OCI-LY7 (cell line): ENCODE data around the gene XAF1. TPM values are rescaled to one million over a fixed set of nuclear protein-coding genes. Genes with fewer than 3 reads are reported as not detected.
A peak's percentile ranks its signal among the peaks of the same experiment; 100 is the strongest.

Experiments used
- BruUV-seq: library from RNA; stranded (reverse); fragments of 400-500 nt; replicated peaks from 2 replicates; lab custom pipeline; 2021; lab: Mats Ljungman, UMichigan
- CTCF ChIA-PET: fragments of 300-600 bp; sonication (Branson Sonifier 250); formaldehyde crosslinking; loops from one replicate; lab custom pipeline; 2022; ENCODE audit warnings: antibody characterized with exemption; ENCODE audit not compliant: unreplicated experiment; lab: Charles Lee
- POLR2A ChIA-PET: fragments of 300-600 bp; sonication (Branson Sonifier 250); formaldehyde crosslinking; loops from one replicate; lab custom pipeline; 2022; ENCODE audit warnings: antibody characterized with exemption; lab: Charles Lee
- DNase-seq: peaks from one replicate; pipeline ENCODE4 v3.0.0-alpha.2; 2015; ENCODE audit warnings: low spot score
- H2AFZ ChIP-seq: fragments of 200-600 bp; sonication (generic), shearing (Covaris generic); 2 replicates; pipeline ENCODE4 v1.6.1; 2014; ENCODE audit warnings: mild to moderate bottlenecking, antibody characterized with exemption, low read length, moderate library complexity
- H3K27ac ChIP-seq: fragments of 200-600 bp; sonication (generic); 2 replicates; pipeline ENCODE4 v1.5.1; 2014; ENCODE audit warnings: mixed run types, low read depth, mild to moderate bottlenecking, moderate library complexity, low read length, inconsistent platforms; ENCODE audit not compliant: poor library complexity, severe bottlenecking
- H3K36me3 ChIP-seq: fragments of 200-600 bp; sonication (generic); 2 replicates; pipeline ENCODE4 v1.6.1; 2014; ENCODE audit warnings: mild to moderate bottlenecking, antibody characterized with exemption, low read length, moderate library complexity, mixed read lengths; ENCODE audit not compliant: insufficient read depth
- H3K4me1 ChIP-seq: fragments of 200-600 bp; sonication (generic); 2 replicates; pipeline ENCODE4 v1.5.1; 2014; ENCODE audit warnings: mild to moderate bottlenecking, low read length; ENCODE audit not compliant: insufficient read depth, poor library complexity, severe bottlenecking
- H3K4me2 ChIP-seq: fragments of 200-600 bp; sonication (generic); 2 replicates; pipeline ENCODE4 v1.6.1; 2014; ENCODE audit warnings: mild to moderate bottlenecking, low read length
- H3K4me3 ChIP-seq: fragments of 200-600 bp; sonication (generic); 2 replicates; pipeline ENCODE4 v1.5.1; 2014; ENCODE audit warnings: mild to moderate bottlenecking, low read depth, low read length; ENCODE audit not compliant: poor library complexity, severe bottlenecking
- H3K79me2 ChIP-seq: fragments of 200-600 bp; sonication (generic); 2 replicates; pipeline ENCODE4 v1.6.1; 2016; ENCODE audit warnings: low read depth, mild to moderate bottlenecking, low read length, moderate library complexity, mixed read lengths; ENCODE audit not compliant: insufficient read depth
- H3K9me2 ChIP-seq: fragments of 200-600 bp; sonication (generic); 2 replicates; pipeline ENCODE4 v1.6.1; 2016; ENCODE audit warnings: mild to moderate bottlenecking, low read length, mixed read lengths; ENCODE audit not compliant: insufficient read depth
- H3K9me3 ChIP-seq: fragments of 200-600 bp; sonication (generic); 2 replicates; pipeline ENCODE4 v1.6.1; 2014; ENCODE audit warnings: mild to moderate bottlenecking, mixed run types, low read length, mixed read lengths
- H4K20me1 ChIP-seq: fragments of 200-600 bp; sonication (generic); 2 replicates; pipeline ENCODE4 v1.6.1; 2014; ENCODE audit warnings: mild to moderate bottlenecking, antibody characterized with exemption, low read length, moderate library complexity, mixed read lengths; ENCODE audit not compliant: insufficient read depth
- CTCF ChIP-seq: fragments of 200-600 bp; sonication (generic); conservative IDR thresholded peaks from 2 replicates; pipeline ENCODE4 v1.5.1; 2014; ENCODE audit warnings: mild to moderate bottlenecking, antibody characterized with exemption, low read length, moderate library complexity, mixed read lengths
- EZH2phosphoT487 ChIP-seq: fragments of 200-600 bp; sonication (generic); IDR thresholded peaks from 2 replicates; pipeline ENCODE4 v1.6.1; 2018; ENCODE audit warnings: low read depth, borderline replicate concordance, mild to moderate bottlenecking, mixed run types, antibody characterized with exemption, low read length, moderate library complexity, mixed read lengths
- intact Hi-C: fragments of 100-400 bp; cut with micrococcal nuclease; formaldehyde crosslinking; loops from one replicate; pipeline ENCODE4 v1.10.0; 2022; ENCODE audit not compliant: unreplicated experiment
- total RNA-seq, 2 experiments: library from RNA; depleted of rRNA in 1 of 2; stranded (reverse); fragments of >200 nt in 1 of 2; shearing (Covaris generic) in 1 of 2; gene quantifications; 2 replicates each; pipeline ENCODE4 v1.2.3, GENCODE V29; 2014 to 2022

Gene XAF1
- total RNA-seq, 2 experiments from 2014 or later, result 0.38 to 0.46 TPM

GRCh38 chr17:6749519-6749918, 6.3 kb upstream of the XAF1 start:
- Histone ChIP-seq H3K9me3 (no peaks in the 10 kb centered on the region), H3K4me1 (peaks cover 6% of the 10 kb centered on the region), H3K36me3 (no peaks in the 10 kb centered on the region), H3K9me2 (no peaks in the 10 kb centered on the region), H4K20me1 (no peaks in the 10 kb centered on the region), H3K4me3 (no peak overlapping the region), H2AFZ (no peak overlapping the region), H3K4me2 (no peak overlapping the region), H3K79me2 (no peaks in the 10 kb centered on the region), H3K27ac (no peak overlapping the region)
- ChIA-PET CTCF (no interaction called here), POLR2A (interaction anchor here (1.1 kb wide), 1 partner anchor 15 kb away, joined by 3 read pairs; no protein-coding TSS in a partner anchor)
- peak; percentile 16 for DNase-seq
- BruUV-seq, result no TSS peak
- intact Hi-C loops, result no loop called here
- TF ChIP-seq CTCF (peak; percentile 75), EZH2phosphoT487 (no peak)

- H3K79me2 ChIP-seq, result no peaks in the 10 kb centered on the region
- H3K4me2 ChIP-seq, result 0 out of 2 replicates have a peak overlapping the region, but pooled peaks have one; percentile 3
- BruUV-seq, result no TSS peak
- CTCF ChIA-PET, result interaction anchor here (0.6 kb wide), 1 partner anchor 8 kb away, joined by 4 read pairs; no protein-coding TSS in a partner anchor
- H3K4me3 ChIP-seq, result no peak overlapping the region
- no peaks in the 10 kb centered on the region for H3K9me2 ChIP-seq
- intact Hi-C loops, result no loop called here
- no peaks in the 10 kb centered on the region for H4K20me1 ChIP-seq
- no peaks in the 10 kb centered on the region for H3K9me3 ChIP-seq
- no peak for DNase-seq
- TF ChIP-seq EZH2phosphoT487 (no peak), CTCF (no peak)
- peaks cover 14% of the 10 kb centered on the region for H3K4me1 ChIP-seq
- H2AFZ ChIP-seq, result peak overlapping the region; percentile 83
- POLR2A ChIA-PET, result no interaction called here
- no peak overlapping the region for H3K27ac ChIP-seq
- H3K36me3 ChIP-seq, result no peaks in the 10 kb centered on the region
Observed at GRCh38 chr17:6752068-6752909, 3.6 kb upstream of the XAF1 start.

GRCh38 chr17:6753006-6753445, 2.8 kb upstream of the XAF1 start:
- Histone ChIP-seq H3K79me2 (no peaks in the 10 kb centered on the region), H3K9me2 (no peaks in the 10 kb centered on the region), H3K4me3 (no peak overlapping the region), H3K4me1 (peaks cover 14% of the 10 kb centered on the region), H3K36me3 (no peaks in the 10 kb centered on the region), H4K20me1 (no peaks in the 10 kb centered on the region), H3K9me3 (no peaks in the 10 kb centered on the region), H2AFZ (peak overlapping the region; percentile 83), H3K4me2 (0 out of 2 replicates have a peak overlapping the region, but pooled peaks have one; percentile 3), H3K27ac (no peak overlapping the region)
- TF ChIP-seq CTCF (no peak), EZH2phosphoT487 (no peak)
- peak; percentile 5 for DNase-seq
- intact Hi-C loops, result no loop called here
- ChIA-PET POLR2A (no interaction called here), CTCF (no interaction called here)
- BruUV-seq, result no TSS peak
